GM19035 (cell line): ENCODE measurements around the gene NOD1.
"Not testable (repeated sequence)": the region's sequence is repeated elsewhere in the genome, so short reads cannot be mapped to it uniquely, and the experiment has no call there.

Experiments
- ATAC-seq: cut with Tn5 transposase; IDR thresholded peaks from one replicate; pipeline ENCODE4 v1.9.1; 2021; ENCODE audit not compliant: unreplicated experiment

Gene NOD1

GRCh38 chr7:30505174-30505697 lies 26.7 kb upstream of the NOD1 start:
- ATAC-seq = peak; percentile 27

GRCh38 chr7:30504301-30505173 lies 26.0 kb upstream of the NOD1 start, which contains the start of gene GGCT:
Gene GGCT, minus strand, starts transcription at chr7:30504829. Its CDS starts 120 bp downstream, at chr7:30504709.
- peak; percentile 99 for ATAC-seq

GRCh38 chr7:30503274-30504212 lies 25.0 kb upstream of the NOD1 start:
- no peak for ATAC-seq

DNA sequence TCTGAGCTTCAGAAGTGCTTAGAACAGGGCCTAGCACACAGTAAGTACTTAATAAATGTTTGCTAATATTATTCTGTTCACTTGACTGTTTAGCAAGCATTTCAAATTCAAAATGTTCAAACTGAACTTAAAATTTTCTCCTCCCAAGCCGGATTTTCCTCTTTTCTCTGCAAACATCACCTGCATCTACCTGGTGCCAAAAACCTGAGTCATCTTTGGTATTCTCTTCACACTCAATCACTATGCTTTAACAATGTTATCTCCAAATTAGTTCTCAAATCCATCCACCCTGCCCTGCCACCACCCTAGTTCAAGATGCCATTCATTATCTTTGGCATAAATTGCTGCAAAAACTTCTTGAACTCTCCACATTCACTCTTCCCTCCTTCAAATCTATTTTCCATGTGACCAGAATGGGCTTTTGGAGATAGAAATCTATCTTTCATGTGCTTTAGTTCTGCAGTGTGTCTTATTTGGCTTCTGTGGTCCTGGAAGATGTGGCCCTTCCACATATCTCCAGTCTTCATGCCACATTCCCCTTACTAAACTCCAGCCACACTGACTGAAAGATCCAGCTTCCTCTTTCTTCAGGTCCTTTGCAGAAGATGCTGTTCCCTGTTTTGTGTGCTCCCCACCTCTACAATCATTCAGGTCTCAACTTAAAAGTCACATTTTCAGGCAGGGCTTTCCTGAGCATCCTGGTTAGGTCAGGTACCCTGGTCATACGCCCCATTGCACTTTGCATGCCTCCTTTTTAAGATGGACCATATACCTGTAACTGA lies 24.1 kb upstream of the NOD1 start:
- no peak for ATAC-seq

GRCh38 chr7:30501264-30501663 lies 22.7 kb upstream of the NOD1 start:
- ATAC-seq = no peak

GRCh38 chr7:30493228-30493627 lies 14.6 kb upstream of the NOD1 start:
- ATAC-seq = no peak

- no peak for ATAC-seq
These were observed 12.8 kb upstream of the NOD1 start for GRCh38 chr7:30491417-30491816.

DNA sequence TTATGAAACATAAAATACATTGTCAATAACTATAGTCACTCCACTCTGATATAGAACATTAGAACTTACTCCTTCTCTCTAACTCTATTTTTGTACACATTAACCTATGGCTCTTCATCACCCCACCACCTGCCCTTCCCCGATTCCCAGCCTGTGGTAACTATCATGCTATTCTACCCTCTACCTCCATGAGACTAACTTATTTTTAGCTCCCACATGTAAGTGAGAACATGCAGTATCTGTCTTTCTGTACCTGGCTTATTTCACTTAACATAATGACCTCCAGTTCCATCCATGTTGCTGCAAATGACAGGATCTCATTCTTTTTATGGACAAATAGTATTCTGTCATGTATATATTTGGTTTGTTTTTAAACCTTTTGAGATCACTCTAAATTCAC lies 8.8 kb upstream of the NOD1 start:
- no peak for ATAC-seq

- ATAC-seq = no peak
These were observed 7.1 kb upstream of the NOD1 start for GRCh38 chr7:30485667-30486066.

DNA sequence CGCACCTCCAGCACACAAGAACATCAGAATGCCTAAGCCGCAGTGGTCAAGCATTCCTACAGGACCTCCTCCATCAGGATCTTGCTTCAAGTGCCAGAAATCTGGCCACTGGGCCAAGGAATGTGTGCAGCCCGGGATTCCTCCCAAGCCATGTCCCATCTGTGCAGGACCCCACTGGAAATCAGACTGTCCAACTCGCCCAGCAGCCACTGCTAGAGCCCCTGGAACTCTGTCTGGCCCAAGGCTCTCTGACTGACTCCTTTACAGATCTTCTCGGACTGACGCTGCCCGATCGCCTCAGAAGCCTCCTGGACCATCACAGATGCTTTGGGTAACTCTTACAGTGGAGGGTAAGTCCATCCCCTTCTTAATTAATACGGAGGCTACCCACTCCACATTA lies 2.8 kb upstream of the NOD1 start:
- ATAC-seq = not testable (repeated sequence)

DNA sequence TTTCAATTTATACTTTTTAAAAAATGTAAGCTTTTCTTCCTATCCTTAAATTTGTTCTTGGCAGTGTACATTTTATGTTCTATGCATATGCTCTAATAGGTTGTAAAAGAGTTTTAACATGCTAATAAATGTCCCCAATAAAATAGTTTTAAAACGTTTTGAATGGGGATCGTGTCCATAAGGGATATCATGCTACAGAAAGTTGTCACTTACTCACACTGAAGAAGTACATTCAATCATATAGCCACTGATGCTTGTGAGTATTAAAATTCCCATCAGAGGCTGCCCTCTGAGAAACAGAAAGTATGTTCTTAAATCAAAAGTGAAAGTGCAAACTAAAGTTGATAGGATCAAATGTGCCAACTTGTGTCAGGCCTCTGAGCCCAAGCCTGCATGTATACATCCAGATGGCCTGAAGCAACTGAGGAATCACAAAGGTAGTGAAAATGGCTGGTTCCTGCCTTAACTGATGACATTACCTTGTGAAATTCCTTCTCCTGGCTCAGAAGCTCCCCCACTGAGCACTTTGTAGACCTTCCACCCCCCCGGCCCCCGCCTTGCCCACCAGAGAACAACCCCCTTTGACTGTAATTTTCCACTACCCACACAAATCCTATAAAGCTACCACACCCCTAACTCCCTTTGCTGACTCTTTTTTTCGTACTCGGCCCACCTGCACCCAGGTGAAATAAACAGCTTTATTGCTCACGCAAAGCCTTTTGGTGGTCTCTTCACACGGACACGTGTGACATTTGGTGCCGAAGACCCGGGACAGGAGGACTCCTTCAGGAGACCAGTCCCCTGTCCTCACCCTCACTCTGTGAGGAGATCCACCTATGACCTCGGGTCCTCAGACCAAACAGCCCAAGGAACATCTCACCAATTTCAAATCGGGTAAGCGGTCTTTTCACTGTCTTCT lies 877 bp upstream of the NOD1 start:
- no peak for ATAC-seq

DNA sequence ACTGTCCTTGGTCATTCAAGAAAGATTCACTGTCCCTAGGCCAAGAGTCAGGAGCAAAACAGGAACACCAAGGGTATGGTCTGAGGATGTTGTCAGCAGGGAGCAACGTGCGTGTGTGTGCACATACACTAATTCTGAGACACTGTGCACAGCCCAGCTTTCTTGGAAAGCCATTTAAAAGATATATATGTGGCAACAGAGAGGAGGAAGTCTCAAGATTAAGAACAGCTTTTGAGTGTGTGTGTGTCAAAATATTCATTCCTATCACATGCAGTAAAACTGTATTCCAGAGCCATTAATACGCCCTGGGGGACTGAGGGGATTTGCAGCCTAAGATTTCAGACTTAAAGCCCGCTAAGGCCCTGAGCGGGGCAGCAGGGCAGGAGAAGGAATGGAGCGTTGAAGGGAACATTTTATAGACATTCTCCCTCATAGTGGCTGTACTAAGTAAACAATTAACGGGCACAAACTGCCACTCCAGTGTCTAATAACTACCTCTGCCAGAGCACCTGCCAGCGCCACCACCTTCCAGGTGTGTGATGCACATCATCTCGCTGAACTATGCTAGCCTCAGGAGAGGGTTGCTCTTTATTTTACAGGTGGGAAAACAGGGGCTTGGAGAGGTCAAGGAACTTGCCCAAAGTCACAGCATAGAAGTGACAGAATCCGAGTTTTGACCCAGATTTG lies 2.0 kb downstream of the NOD1 start:
- no peak for ATAC-seq

DNA sequence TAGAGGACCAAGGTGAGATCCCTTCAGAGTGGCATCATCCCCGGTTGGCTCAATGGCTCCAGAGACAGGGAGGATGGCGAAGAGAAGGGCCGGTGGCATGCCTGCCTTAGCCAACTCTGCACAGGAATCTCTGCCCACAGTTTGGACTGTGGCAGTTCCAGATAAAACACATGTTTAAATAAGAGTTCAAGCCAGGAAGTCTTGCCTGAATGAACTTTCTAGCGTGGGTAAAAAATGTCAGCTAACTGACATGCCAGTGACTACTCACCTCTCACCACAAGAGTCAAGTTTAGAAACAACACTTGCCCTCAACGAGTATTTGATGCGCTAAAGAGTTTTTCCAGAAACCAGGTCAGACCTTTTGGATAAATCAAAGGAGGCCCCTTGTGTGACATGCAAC lies 3.0 kb downstream of the NOD1 start:
- ATAC-seq = no peak

GRCh38 chr7:30474893-30475292 lies 3.7 kb downstream of the NOD1 start:
- no peak for ATAC-seq

- ATAC-seq = no peak
These were observed 4.1 kb downstream of the NOD1 start for GRCh38 chr7:30474485-30474884.

- ATAC-seq = no peak
These were observed 4.7 kb downstream of the NOD1 start for GRCh38 chr7:30473903-30474302.

DNA sequence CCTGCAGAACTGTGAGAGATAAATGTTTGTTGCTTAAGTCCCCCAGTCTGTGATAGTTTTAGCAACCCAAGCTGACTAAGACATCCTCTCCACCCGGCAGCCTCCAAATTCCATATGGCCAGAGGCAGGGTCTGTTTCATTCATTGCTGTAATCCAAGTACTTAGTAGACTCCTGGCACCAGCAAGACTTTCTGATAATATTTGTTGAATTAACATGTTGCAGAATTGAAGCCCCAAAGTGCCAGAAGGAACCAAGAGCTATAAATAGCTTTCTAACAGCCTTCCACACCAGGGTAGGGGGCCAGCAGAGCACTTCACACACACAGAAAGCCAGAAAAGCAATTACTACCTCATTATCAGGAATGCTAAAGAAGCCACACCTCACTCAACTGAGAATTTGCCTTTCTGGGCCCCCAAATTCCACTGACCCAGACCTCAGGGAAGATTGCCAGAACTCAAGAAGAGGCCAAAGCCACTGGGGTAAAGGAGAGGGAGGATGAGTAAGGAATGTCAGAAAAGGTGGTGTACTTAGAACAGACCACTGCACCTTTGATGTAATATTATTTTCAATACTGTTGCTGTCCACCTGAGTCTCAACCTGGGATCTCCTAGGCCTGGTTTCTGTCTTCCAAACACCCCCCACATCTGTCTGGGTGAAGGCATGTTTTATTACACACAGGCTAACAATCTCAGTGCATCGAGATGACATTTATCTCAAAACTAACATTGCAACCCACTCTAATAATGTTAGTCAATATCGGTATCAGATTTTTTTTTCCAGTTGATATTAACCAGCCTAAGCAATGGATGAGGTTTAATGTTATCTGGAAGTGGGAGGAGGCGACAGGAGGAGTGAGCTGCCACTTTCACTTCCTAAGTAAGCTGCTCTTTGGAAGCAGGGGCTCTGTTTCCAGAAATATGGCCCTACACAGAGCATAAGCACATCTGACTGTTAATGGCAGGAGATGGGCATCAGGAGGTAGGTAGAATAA lies 5.5 kb downstream of the NOD1 start:
- no peak for ATAC-seq
